ENCODE results near the gene TTC33.

DNA sequence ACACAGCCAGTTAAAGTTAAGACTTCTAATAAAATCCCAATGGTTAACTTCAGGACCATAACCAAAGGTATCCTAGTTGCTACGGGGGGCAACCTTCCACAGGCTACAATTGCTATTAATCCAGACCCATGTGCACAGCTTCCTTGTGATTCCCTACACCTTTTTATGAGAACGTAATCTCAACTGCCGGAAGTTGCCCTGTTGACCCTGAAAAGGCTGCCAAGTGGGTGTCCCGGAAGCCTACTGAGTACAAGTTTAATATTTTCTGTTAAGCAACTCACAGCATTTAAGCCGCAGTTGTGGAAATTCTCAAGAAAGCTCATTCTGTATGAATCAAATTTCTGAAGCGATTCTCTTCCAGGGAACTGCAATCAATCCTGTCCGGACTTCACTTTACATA, 124.5 kb downstream of the TTC33 start:
- no peak for TF ChIP-seq EZH2 (IDR thresholded peaks at IDR 0.05; ENCODE audit: insufficient read depth, poor library complexity, severe bottlenecking)
- no peak for TF ChIP-seq EZH2phosphoT487 (IDR thresholded peaks at IDR 0.05; ENCODE audit: insufficient read depth, low read depth)

All from GM23248 (cell line).